Activated CD8-positive, alpha-beta T cell treated with anti-CD3 and anti-CD28 coated beads for 36 hours (primary cell): Measurements from ENCODE around the gene IL17REL. TPM values are rescaled to one million over a fixed set of nuclear protein-coding genes. Genes with fewer than 3 reads are reported as not detected.

Experiments used
- ATAC-seq: fragments of 200-7000 bp; cut with Tn5 transposase; one replicate; pipeline ENCODE4 v1.10.0; 2021; ENCODE audit warnings: mild to moderate bottlenecking, moderate library complexity
- CTCF ChIA-PET: fragments of 350-600 bp; sonication (Branson Sonifier 250); formaldehyde crosslinking; loops from one replicate; lab custom pipeline; 2021; ENCODE audit warnings: antibody characterized with exemption; lab: Charles Lee
- POLR2A ChIA-PET: fragments of 350-600 bp; sonication (Branson Sonifier 250); formaldehyde crosslinking; loops from one replicate; lab custom pipeline; 2021; ENCODE audit warnings: antibody characterized with exemption; lab: Charles Lee
- DNase-seq: peaks from one replicate; pipeline ENCODE4 v3.0.0-alpha.2; 2020
- H3K27ac Mint-ChIP-seq: one replicate; pipeline ENCODE4 v1.8.0; 2021; ENCODE audit warnings: mild to moderate bottlenecking, mixed read lengths
- H3K27me3 Mint-ChIP-seq: one replicate; pipeline ENCODE4 v1.8.0; 2021; ENCODE audit warnings: mixed read lengths
- H3K36me3 Mint-ChIP-seq: one replicate; pipeline ENCODE4 v1.8.0; 2021; ENCODE audit warnings: low read depth, mixed read lengths
- H3K4me1 Mint-ChIP-seq: one replicate; pipeline ENCODE4 v1.8.0; 2021; ENCODE audit warnings: low read depth, mixed read lengths
- H3K4me3 Mint-ChIP-seq: one replicate; pipeline ENCODE4 v1.8.0; 2021; ENCODE audit warnings: mild to moderate bottlenecking, moderate library complexity, mixed read lengths
- H3K9me3 Mint-ChIP-seq: one replicate; pipeline ENCODE4 v1.8.0; 2021; ENCODE audit warnings: mixed read lengths
- intact Hi-C: fragments of 100-400 bp; cut with micrococcal nuclease; formaldehyde crosslinking; loops from one replicate; pipeline ENCODE4 v1.10.0; 2022
- total RNA-seq, 2 experiments: library from RNA; stranded (reverse); gene quantifications; one replicate each; pipeline ENCODE4 v1.2.3, GENCODE V29; 2021
- TF ChIP-seq, protein P1 (sequence below): fragments of 200-600 bp; IDR thresholded peaks from one replicate; pipeline ENCODE4 v1.8.0; 2022; ENCODE audit warnings: antibody characterized with exemption, mild to moderate bottlenecking

IL17REL gene
- total RNA-seq, 2 experiments from 2014 or later = 0.14 TPM; not detected in 1

DNA sequence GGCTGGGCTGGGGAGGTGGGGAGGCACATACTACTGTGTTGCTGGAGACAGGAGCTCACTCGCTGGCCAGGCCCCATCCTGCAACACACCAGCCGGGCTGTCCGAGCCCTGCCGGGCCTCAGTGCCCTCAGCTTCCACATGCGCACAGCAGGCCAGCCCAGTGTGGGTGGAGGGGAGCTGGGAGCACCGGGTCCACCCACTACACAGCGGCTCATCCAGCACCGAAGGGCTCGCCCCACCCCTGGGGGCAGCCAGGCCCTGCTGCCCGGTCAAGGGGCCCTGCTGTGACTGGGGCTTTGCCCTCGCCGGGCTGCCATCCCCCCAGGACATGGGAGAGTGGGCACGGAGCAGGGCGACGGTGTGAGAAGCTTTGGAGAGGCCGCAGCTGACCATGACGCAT, 36.3 kb upstream of the IL17REL start:
- ATAC-seq (no peak), DNase-seq (no peak)
- intact Hi-C loops = no loop called here
- Mint-ChIP-seq H3K36me3 (no peaks in the 10 kb centered on the region), H3K4me3 (no peak overlapping the region), H3K4me1 (peaks cover 9% of the 10 kb centered on the region), H3K27me3 (peaks cover 11% of the 10 kb centered on the region), H3K27ac (no peak overlapping the region), H3K9me3 (peaks cover 1% of the 10 kb centered on the region)
- CTCF ChIA-PET = no interaction called here
- POLR2A ChIA-PET = no interaction called here
- TF ChIP-seq, protein P1, sequence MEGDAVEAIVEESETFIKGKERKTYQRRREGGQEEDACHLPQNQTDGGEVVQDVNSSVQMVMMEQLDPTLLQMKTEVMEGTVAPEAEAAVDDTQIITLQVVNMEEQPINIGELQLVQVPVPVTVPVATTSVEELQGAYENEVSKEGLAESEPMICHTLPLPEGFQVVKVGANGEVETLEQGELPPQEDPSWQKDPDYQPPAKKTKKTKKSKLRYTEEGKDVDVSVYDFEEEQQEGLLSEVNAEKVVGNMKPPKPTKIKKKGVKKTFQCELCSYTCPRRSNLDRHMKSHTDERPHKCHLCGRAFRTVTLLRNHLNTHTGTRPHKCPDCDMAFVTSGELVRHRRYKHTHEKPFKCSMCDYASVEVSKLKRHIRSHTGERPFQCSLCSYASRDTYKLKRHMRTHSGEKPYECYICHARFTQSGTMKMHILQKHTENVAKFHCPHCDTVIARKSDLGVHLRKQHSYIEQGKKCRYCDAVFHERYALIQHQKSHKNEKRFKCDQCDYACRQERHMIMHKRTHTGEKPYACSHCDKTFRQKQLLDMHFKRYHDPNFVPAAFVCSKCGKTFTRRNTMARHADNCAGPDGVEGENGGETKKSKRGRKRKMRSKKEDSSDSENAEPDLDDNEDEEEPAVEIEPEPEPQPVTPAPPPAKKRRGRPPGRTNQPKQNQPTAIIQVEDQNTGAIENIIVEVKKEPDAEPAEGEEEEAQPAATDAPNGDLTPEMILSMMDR = no peak

DNA sequence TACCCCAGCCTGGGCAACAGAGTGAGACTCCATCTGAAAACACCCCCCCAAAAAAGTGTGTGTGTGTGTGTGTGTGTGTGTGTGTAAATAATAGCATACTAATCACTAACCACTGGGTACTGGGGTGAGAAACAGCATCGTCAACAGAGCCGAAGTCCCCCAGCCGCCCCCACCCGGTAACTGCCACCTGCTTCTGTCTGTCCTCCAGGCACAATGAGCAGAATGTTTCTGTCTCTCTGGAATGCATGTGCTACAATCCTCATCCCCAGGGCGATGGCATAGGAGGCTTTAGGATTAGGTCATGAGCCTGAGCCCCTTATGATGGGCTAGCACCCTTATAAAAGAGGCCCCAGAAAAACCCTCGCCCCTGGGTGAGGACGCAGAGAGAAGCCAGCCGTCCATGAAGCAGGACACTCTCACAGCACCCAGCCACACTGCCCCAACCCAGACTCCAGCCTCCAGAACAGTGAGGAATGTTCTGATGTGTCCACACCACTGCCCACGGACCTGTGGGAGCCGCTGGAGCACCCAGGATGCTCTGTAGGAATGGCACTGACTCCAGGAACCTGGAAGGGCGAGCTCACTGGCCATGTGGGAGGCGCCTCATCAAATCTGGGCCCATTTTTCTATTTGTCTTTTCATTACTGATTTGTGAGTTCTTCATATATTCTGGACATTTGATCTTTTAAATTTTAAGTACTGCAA, 35.6 kb upstream of the IL17REL start:
- TF ChIP-seq, protein P1 = no peak
- peaks cover 9% of the 10 kb centered on the region for H3K4me1 Mint-ChIP-seq
- no peaks in the 10 kb centered on the region for H3K36me3 Mint-ChIP-seq
- no peak for DNase-seq
- ChIA-PET CTCF (no interaction called here), POLR2A (no interaction called here)
- H3K27me3 Mint-ChIP-seq = peaks cover 15% of the 10 kb centered on the region
- intact Hi-C loops = no loop called here
- peaks cover under 1% of the 10 kb centered on the region for H3K9me3 Mint-ChIP-seq
- no peak overlapping the region for H3K4me3 Mint-ChIP-seq
- no peak overlapping the region for H3K27ac Mint-ChIP-seq
- no peak for ATAC-seq

DNA sequence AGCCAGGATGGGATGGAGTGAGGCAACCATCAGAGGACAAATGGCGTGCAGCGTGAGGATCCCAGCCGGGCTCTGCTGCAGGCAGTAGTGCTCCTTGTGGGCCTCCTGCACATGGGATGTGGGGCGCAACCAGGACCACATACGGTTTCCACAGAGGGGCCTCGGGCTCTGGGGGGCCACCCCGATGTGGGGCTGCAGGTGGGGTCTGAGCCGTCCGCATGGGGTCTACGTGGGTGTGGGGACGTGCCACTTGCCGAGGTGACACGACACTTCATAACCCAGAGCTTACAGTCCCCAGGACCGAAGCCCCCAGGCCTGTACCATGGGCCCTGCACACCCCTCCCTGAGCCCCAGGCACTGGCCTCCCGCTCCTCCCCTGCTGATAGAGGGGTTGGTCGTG, 34.8 kb upstream of the IL17REL start:
- intact Hi-C loops = no loop called here
- CTCF ChIA-PET = no interaction called here
- TF ChIP-seq, protein P1 = no peak
- ATAC-seq = no peak
- peaks cover 9% of the 10 kb centered on the region for H3K4me1 Mint-ChIP-seq
- peaks cover 20% of the 10 kb centered on the region for H3K27me3 Mint-ChIP-seq
- POLR2A ChIA-PET = no interaction called here
- H3K9me3 Mint-ChIP-seq = no peaks in the 10 kb centered on the region
- H3K4me3 Mint-ChIP-seq = no peak overlapping the region
- no peak for DNase-seq
- H3K27ac Mint-ChIP-seq = no peak overlapping the region
- H3K36me3 Mint-ChIP-seq = no peaks in the 10 kb centered on the region

DNA sequence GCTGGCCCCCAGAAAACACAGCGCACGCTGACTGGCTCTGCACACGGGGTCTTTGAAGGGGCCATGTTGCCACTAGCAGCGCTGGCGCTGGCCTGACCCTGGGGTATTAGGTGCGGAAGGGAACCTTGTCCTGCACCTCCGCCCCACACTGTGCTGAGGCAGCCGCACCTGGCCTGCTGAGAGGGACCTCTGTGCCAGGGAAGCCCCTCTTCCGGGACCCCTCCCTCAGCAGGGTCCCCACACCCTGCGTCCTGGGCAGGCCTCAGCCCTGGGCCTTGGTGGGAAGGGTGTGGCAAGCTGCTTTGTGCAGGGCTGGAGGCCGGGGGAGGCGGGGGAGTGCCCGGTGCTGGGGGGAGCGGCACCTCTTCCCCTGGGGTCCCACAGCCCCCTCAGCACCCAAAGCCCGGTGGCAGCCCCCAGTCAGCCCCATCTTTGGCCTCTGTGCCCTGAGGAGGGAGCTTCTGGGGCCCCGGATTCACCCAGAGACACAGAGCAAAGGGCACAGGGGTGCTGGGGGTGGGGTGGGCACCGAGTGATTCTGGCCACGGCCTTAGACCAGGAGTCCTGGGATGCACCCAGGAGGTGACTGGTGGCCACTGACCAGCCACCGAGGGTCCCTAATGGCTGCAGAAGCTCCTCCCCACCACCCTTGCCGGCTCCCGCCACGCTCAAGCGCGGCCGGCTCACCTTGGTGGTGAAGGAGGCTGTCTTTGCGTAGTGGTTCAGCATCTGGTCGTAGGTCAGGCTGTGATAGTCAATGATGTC, 34.1 kb upstream of the IL17REL start:
- TF ChIP-seq, protein P1 = no peak
- Mint-ChIP-seq H3K9me3 (no peaks in the 10 kb centered on the region), H3K27me3 (peaks cover 19% of the 10 kb centered on the region), H3K27ac (no peak overlapping the region), H3K4me1 (peaks cover 9% of the 10 kb centered on the region), H3K36me3 (no peaks in the 10 kb centered on the region), H3K4me3 (no peak overlapping the region)
- DNase-seq (no peak), ATAC-seq (no peak)
- POLR2A ChIA-PET = no interaction called here
- intact Hi-C loops = no loop called here
- CTCF ChIA-PET = no interaction called here

DNA sequence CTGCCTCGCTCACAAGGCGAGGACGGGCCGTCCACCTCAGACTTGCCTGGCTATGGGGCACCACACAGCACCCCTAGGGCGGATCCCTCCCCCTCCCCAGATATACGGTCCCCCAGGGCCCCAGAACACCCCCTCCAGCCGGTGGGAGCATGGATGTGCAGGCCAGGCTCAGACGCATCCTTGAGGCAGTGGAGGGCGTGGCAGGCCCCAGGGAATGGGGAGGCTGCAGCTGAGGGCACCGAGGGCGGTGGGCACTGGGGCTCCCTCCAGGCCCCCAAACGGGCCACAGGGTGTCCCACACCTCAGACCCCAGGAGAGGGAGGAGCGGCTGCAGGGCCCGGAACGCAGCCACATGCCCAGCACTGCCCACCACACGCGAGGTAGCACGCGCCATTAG, 33.5 kb upstream of the IL17REL start:
- Mint-ChIP-seq H3K9me3 (no peaks in the 10 kb centered on the region), H3K4me1 (peaks cover 9% of the 10 kb centered on the region), H3K4me3 (no peak overlapping the region), H3K27ac (no peak overlapping the region), H3K27me3 (peaks cover 19% of the 10 kb centered on the region), H3K36me3 (no peaks in the 10 kb centered on the region)
- ChIA-PET POLR2A (no interaction called here), CTCF (no interaction called here)
- ATAC-seq = no peak
- TF ChIP-seq, protein P1 = no peak
- intact Hi-C loops = no loop called here
- DNase-seq = no peak
